Hindlimb muscle (tissue), 1 donor: ENCODE data around the gene NACA. TPM values are rescaled to one million over a fixed set of nuclear protein-coding genes. Genes with fewer than 3 reads are reported as not detected.
"Not testable (repeated sequence)": the region's sequence is repeated elsewhere in the genome, so short reads cannot be mapped to it uniquely, and the experiment has no call there.

ENCODE experiments used
- DNase-seq: peaks from one replicate; pipeline ENCODE4 v3.0.0-alpha.2; 2013
- polyA plus RNA-seq: library from polyadenylated mRNA; unstranded; fragments of 120-200 nt; gene quantifications from one replicate; pipeline ENCODE4 v1.2.1, GENCODE V29; 2013; ENCODE audit not compliant: insufficient read length

NACA gene
- polyA plus RNA-seq, 1 donor = 1,634 TPM

GRCh38 chr12:56723889-56724700 lies 1.0 kb downstream of the NACA start:
- peak; percentile 62 for DNase-seq

- no peak for DNase-seq
Measured at GRCh38 chr12:56723352-56723751, 1.7 kb downstream of the NACA start.

GRCh38 chr12:56722832-56723231 lies 2.3 kb downstream of the NACA start:
- no peak for DNase-seq

GRCh38 chr12:56721721-56722120 lies 3.4 kb downstream of the NACA start:
- DNase-seq = no peak

- DNase-seq = no peak
Measured at GRCh38 chr12:56721216-56721615, 3.9 kb downstream of the NACA start.

GRCh38 chr12:56720731-56721151 lies 4.4 kb downstream of the NACA start:
- no peak for DNase-seq

GRCh38 chr12:56719056-56719455 lies 6.0 kb downstream of the NACA start:
- DNase-seq = no peak

GRCh38 chr12:56718636-56719035 lies 6.5 kb downstream of the NACA start:
- DNase-seq = no peak

- DNase-seq = no peak
Measured at GRCh38 chr12:56718149-56718548, 7.0 kb downstream of the NACA start.

- no peak for DNase-seq
Measured at GRCh38 chr12:56716933-56717880, 7.9 kb downstream of the NACA start.

GRCh38 chr12:56716458-56716857 lies 8.6 kb downstream of the NACA start:
- no peak for DNase-seq

GRCh38 chr12:56715798-56716197 lies 9.3 kb downstream of the NACA start:
- no peak for DNase-seq

- DNase-seq = no peak
Measured at GRCh38 chr12:56714431-56714929, 10.6 kb downstream of the NACA start.

- no peak for DNase-seq
Measured at GRCh38 chr12:56713345-56713744, 11.8 kb downstream of the NACA start.

- no peak for DNase-seq
Measured at GRCh38 chr12:56709759-56710376, 15.2 kb downstream of the NACA start.

GRCh38 chr12:56704522-56704921 lies 20.6 kb downstream of the NACA start:
- not testable (repeated sequence) for DNase-seq

- no peak for DNase-seq
Measured at GRCh38 chr12:56699020-56699661, 26.0 kb downstream of the NACA start.

- no peak for DNase-seq
Measured at GRCh38 chr12:56695327-56696101, 29.6 kb downstream of the NACA start.

GRCh38 chr12:56694161-56694560 lies 30.9 kb downstream of the NACA start:
- DNase-seq = no peak

GRCh38 chr12:56688846-56689109 lies 36.3 kb downstream of the NACA start:
- DNase-seq = no peak

GRCh38 chr12:56688129-56688845 lies 36.8 kb downstream of the NACA start, which contains the start of gene PTGES3:
TSS of gene PTGES3 (minus strand) at chr12:56688284. CDS start at chr12:56687999, 285 bp downstream.
- peak; percentile 98 for DNase-seq
